GM12878 (cell line): ENCODE data around the gene SLC38A8. TPM values are rescaled to one million over a fixed set of nuclear protein-coding genes. Genes with fewer than 3 reads are reported as not detected.

Source experiments
- ATAC-seq: fragments of 200-7000 bp; cut with Tn5 transposase; 3 replicates; pipeline ENCODE4 v1.9.1; 2020; ENCODE audit warnings: mild to moderate bottlenecking, moderate library complexity
- BruUV-seq: library from RNA; stranded (reverse); fragments of 400-500 nt; replicated peaks from 2 replicates; lab custom pipeline; 2021; lab: Mats Ljungman, UMichigan
- CTCF ChIA-PET: fragments of 300-600 bp; sonication (Branson Sonifier 250); formaldehyde crosslinking; extraction: SDS; loops from one replicate; lab custom pipeline; 2021; ENCODE audit warnings: inconsistent platforms; lab: Yijun Ruan, JAX
- POLR2A ChIA-PET: fragments of 350-600 bp; formaldehyde crosslinking; extraction: SDS; loops from one replicate; lab custom pipeline; 2021; ENCODE audit warnings: inconsistent platforms; lab: Charles Lee
- RAD21 ChIA-PET: fragments of 300-600 bp; sonication (Branson Sonifier 250); formaldehyde crosslinking; loops from one replicate; lab custom pipeline; 2023; ENCODE audit warnings: antibody characterized with exemption; ENCODE audit not compliant: unreplicated experiment; lab: Charles Lee
- SMC1A ChIA-PET: fragments of 300-600 bp; sonication (Branson Sonifier 250); formaldehyde crosslinking; loops from one replicate; lab custom pipeline; 2023; ENCODE audit not compliant: unreplicated experiment, uncharacterized antibody; lab: Charles Lee
- DNase-seq: peaks from one replicate; pipeline ENCODE4 v3.0.0-alpha.2; 2011; ENCODE audit warnings: low read depth, low spot score
- FAIRE-seq: peaks from 3 replicates; lab custom pipeline; 2011; peaks lifted over from hg19 to GRCh38; lab: Jason Lieb, UNC
- H2AFZ ChIP-seq: 2 replicates; pipeline ENCODE4 v1.6.0; 2011; ENCODE audit warnings: low read depth, low read length, control low read depth; ENCODE audit not compliant: control insufficient read depth
- H3K27ac ChIP-seq: 2 replicates; pipeline ENCODE4 v1.5.1; 2011; ENCODE audit warnings: control low read depth; ENCODE audit not compliant: control insufficient read depth, insufficient read depth
- H3K27me3 ChIP-seq, 2 experiments: replicated peaks in 1 of 2; 2 replicates each; pipeline versions ENCODE4 v1.6.0 to v1.6.1; 2011; ENCODE audit warnings: low read length in 1 of 2; ENCODE audit not compliant: control insufficient read depth in 2 of 2, insufficient read depth in 2 of 2
- H3K36me3 ChIP-seq, 2 experiments: 2 replicates each; pipeline ENCODE4 v1.5.1; 2011; ENCODE audit warnings: low read length in 1 of 2; ENCODE audit not compliant: control insufficient read depth in 2 of 2, insufficient read depth in 2 of 2
- H3K4me1 ChIP-seq: 2 replicates; pipeline ENCODE4 v1.6.1; 2011; ENCODE audit warnings: mild to moderate bottlenecking, low read length, moderate library complexity, mixed read lengths; ENCODE audit not compliant: control insufficient read depth, insufficient read depth
- H3K4me2 ChIP-seq: 2 replicates; pipeline ENCODE4 v1.6.0; 2011; ENCODE audit warnings: control low read depth; ENCODE audit not compliant: control insufficient read depth, insufficient read depth
- H3K4me3 ChIP-seq: fragments of 200-600 bp; sonication (generic); 2 replicates; pipeline ENCODE4 v1.5.1; 2016
- H3K79me2 ChIP-seq: 2 replicates; pipeline ENCODE4 v1.6.0; 2011; ENCODE audit warnings: low read length; ENCODE audit not compliant: control insufficient read depth, insufficient read depth
- H3K9ac ChIP-seq: 2 replicates; pipeline ENCODE4 v1.8.0; 2011; ENCODE audit warnings: low read length, control low read depth, mixed read lengths; ENCODE audit not compliant: control insufficient read depth, insufficient read depth
- H3K9me3 ChIP-seq: replicated peaks from 3 replicates; pipeline ENCODE4 v1.5.1; 2011; ENCODE audit warnings: mild to moderate bottlenecking, low read length; ENCODE audit not compliant: control insufficient read depth, insufficient read depth
- H4K20me1 ChIP-seq: 2 replicates; pipeline ENCODE4 v1.6.0; 2011; ENCODE audit not compliant: control insufficient read depth, insufficient read depth
- ATF3 ChIP-seq: IDR thresholded peaks from 2 replicates; pipeline ENCODE4 v1.6.1; 2011; ENCODE audit warnings: low read depth, mild to moderate bottlenecking, low read length, moderate library complexity, borderline replicate concordance; ENCODE audit errors: extremely low read depth
- TCF7 ChIP-seq: IDR thresholded peaks from 2 replicates; pipeline ENCODE4 v1.6.1; 2014; ENCODE audit warnings: antibody characterized with exemption, borderline replicate concordance
- WGBS: methylation state at CpG from one replicate; pipeline ENCODE4 v1.1.6; 2016; ENCODE audit warnings: low lambda C conversion rate; ENCODE audit not compliant: insufficient replicate concordance, insufficient coverage; ENCODE audit errors: missing lambda C conversion rate; 5-methylcytosine and 5-hydroxymethylcytosine counted together
- in situ Hi-C: fragments of 300-500 bp; cut with MboI; formaldehyde crosslinking; loops from 9 replicates; pipeline ENCODE4 v1.14.3; 2018; ENCODE audit warnings: mixed read lengths
- intact Hi-C: fragments of 100-400 bp; cut with micrococcal nuclease; formaldehyde crosslinking; loops from one replicate; pipeline ENCODE4 v1.14.2; 2022; ENCODE audit not compliant: unreplicated experiment
- polyA plus RNA-seq, 11 experiments: library from polyadenylated mRNA; depleted of rRNA in 4 of 11; unstranded in 6 of 11; stranded (reverse) in 5 of 11; fragments of >200 nt; fragmentation: Nextera tagmentation in 4 of 11; fragmentation: Illumina TruSeq in 1 of 11; extraction: Ambion mirVana in 4 of 11; extraction: Trizol in 1 of 11; gene quantifications; 1 replicate in 1 of 11; 2 replicates in 10 of 11; pipeline versions ENCODE4 v1.2.1 to v1.2.3, GENCODE V29; 2011 to 2016; ENCODE audit warnings: inconsistent platforms in 2 of 11, missing spikeins in 2 of 11, low read depth in 1 of 11
- total RNA-seq, 4 experiments: library from RNA; depleted of rRNA in 3 of 4; stranded (reverse); fragments of >200 nt in 3 of 4; fragmentation: Illumina TruSeq in 1 of 4; extraction: Trizol in 1 of 4; gene quantifications; 2 replicates each; pipeline versions ENCODE4 v1.2.1 to v1.2.3, GENCODE V29; 2013 to 2021
- TF ChIP-seq, protein P1 (sequence below): IDR thresholded peaks from 2 replicates; pipeline ENCODE4 v1.6.1; 2012; ENCODE audit warnings: low read depth, low read length, improper control_type of control experiment
- TF ChIP-seq, protein P2 (sequence below): fragments of 450-650 bp; IDR thresholded peaks from 2 replicates; pipeline ENCODE4 v1.6.1; 2016; ENCODE audit warnings: mild to moderate bottlenecking

Gene SLC38A8
- total and polyA plus RNA-seq, 10 of the 15 experiments (the other 5 are each of a cell fraction or from before 2014, with no cell fraction given) = not detected

- H3K4me1 ChIP-seq = no peaks in the 10 kb centered on the region
- no peak overlapping the region for H3K4me3 ChIP-seq
- H3K36me3 ChIP-seq = peaks cover 24 to 27% of the 10 kb centered on the region in 2 experiments
- no peaks in the 10 kb centered on the region for H3K27me3 ChIP-seq
- POLR2A ChIA-PET = no interaction called here
- in situ Hi-C loops (no loop called here), intact Hi-C loops (no loop called here)
- DNase-seq (no peak), FAIRE-seq (no peak), ATAC-seq (no peak)
- CTCF ChIA-PET = interaction anchor here (1.4 kb wide), 1 partner anchor 9 kb away, joined by 5 read pairs; no protein-coding TSS in a partner anchor
- no peak overlapping the region for H3K9ac ChIP-seq
- TF ChIP-seq, protein P1, sequence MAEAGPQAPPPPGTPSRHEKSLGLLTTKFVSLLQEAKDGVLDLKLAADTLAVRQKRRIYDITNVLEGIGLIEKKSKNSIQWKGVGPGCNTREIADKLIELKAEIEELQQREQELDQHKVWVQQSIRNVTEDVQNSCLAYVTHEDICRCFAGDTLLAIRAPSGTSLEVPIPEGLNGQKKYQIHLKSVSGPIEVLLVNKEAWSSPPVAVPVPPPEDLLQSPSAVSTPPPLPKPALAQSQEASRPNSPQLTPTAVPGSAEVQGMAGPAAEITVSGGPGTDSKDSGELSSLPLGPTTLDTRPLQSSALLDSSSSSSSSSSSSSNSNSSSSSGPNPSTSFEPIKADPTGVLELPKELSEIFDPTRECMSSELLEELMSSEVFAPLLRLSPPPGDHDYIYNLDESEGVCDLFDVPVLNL = no peak
- no peak for TF ChIP-seq TCF7
- no peak for TF ChIP-seq ATF3
- TF ChIP-seq, protein P2, sequence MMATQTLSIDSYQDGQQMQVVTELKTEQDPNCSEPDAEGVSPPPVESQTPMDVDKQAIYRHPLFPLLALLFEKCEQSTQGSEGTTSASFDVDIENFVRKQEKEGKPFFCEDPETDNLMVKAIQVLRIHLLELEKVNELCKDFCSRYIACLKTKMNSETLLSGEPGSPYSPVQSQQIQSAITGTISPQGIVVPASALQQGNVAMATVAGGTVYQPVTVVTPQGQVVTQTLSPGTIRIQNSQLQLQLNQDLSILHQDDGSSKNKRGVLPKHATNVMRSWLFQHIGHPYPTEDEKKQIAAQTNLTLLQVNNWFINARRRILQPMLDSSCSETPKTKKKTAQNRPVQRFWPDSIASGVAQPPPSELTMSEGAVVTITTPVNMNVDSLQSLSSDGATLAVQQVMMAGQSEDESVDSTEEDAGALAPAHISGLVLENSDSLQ = no peak
- no peaks in the 10 kb centered on the region for H3K79me2 ChIP-seq
- H3K4me2 ChIP-seq = no peak overlapping the region
- H4K20me1 ChIP-seq = no peaks in the 10 kb centered on the region
- RAD21 ChIA-PET = no interaction called here
- SMC1A ChIA-PET = no interaction called here
- H2AFZ ChIP-seq = no peak overlapping the region
- 84% methylated on average over 7 of the region's 7 CpGs for WGBS
- no TSS peak for BruUV-seq
- H3K27ac ChIP-seq = no peak overlapping the region
- H3K9me3 ChIP-seq = no peaks in the 10 kb centered on the region
Measured at GRCh38 chr16:84056933-84057332, 14.3 kb upstream of the SLC38A8 start.
